ENCODE results near the gene AK9.

GRCh38 chr6:109669811-109670210, 21.2 kb downstream of the AK9 start:
- TF ChIP-seq CTCF (conservative IDR thresholded peaks at IDR 0.05; ENCODE audit: low read depth, low read length) (no peak), EZH2 (IDR thresholded peaks at IDR 0.05; ENCODE audit: low read length, unreplicated experiment) (no peak)

Data from PC-3 (cell line).